Stimulated activated CD4-positive, alpha-beta T cell treated with anti-CD3 and anti-CD28 coated beads, Interleukin-15, amount 100 ng/mL, for 24 hours (primary cell): Measurements from ENCODE around the gene ZBTB48.

ENCODE experiments used
- DNase-seq: peaks from one replicate; pipeline ENCODE4 v3.0.0-alpha.2; 2020

The ZBTB48 gene

GRCh38 chr1:6614019-6614928 is 34.5 kb downstream of the ZBTB48 start:
- DNase-seq, result peak; percentile 69

- DNase-seq, result no peak
Observed at GRCh38 chr1:6614929-6615785, 35.4 kb downstream of the ZBTB48 start.

- DNase-seq, result no peak
Observed at GRCh38 chr1:6619045-6619444, 39.3 kb downstream of the ZBTB48 start.

DNA sequence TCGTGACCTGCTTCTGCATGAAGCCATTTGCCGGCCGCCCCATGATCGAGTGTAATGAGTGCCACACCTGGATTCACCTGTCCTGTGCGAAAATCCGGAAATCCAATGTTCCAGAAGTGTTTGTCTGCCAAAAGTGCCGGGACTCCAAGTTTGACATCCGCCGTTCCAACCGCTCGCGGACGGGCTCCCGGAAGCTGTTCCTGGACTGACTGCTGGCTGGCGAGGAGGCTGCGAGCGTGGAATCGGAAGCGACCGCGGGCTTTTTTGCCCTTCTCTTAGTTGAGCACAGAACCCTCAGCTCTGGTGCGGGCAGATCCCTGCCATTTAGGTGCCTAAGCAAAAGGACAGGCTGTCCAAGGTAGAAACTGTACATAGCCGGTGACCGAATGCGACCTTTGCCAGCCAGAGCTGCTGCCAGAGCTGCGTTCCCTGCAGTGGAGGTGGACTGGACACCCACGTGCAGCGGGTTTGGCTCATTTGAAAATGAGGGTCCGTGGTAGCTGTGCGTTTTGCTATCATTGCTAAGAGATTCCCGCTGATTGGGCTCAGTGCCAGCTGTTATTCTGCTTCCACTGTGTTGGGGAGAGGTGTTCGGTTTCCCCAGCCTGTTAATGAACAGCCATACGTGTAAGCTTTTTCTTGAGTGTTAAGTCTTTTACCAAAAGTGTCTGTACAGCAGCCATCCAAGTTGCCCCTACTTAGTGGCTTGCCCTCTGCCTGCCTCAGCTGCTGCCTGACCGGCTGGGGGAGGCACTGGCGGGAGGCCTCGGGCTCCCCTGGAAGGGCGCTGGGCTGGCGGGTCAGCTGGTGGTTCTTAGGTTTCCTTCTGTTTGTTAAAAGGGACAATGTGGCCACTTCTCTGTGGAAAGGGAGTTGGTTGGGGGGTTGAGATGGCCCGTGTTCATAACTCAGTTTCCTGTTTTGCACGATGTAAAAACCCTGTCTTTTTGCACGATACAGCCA is 41.9 kb downstream of the ZBTB48 start:
- DNase-seq, result no peak

DNA sequence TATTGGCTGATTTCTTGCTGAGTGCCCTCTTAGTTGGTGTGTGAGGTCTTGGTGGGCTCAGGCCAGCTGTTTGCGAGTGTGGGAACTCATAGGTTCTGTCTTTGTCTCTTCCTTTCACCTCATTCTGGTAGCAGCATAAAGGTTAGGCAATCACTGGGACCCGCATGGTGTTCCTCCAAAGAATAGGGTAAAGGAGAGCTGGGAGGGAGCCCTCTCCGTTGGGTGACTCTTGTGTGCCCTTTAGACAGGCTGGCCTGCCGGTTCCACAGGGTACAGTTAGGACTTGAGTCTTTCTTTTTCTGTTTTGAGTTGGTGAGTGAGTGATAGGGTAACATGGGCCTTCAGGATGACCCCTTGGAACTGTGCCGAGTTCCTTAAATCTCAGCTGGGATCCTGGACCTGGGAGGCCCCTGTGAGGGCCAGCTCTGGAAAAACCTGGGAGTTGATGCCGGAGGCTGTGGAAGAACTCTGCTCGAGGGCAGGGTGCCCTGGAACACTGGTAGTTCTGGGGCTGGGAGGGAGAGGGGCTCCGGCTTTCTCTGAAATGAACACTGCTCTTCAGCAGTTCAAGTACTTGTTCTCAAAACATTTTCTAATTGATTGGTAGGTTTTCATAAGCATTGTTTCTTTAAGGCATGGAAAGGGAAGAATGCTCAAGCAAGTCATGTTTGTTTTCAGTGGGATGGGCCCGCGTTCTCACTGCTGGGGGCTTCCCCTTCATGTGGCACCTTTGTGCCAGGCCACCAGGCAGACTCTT is 42.8 kb downstream of the ZBTB48 start:
- DNase-seq, result no peak

GRCh38 chr1:6623269-6623965 is 43.6 kb downstream of the ZBTB48 start:
- DNase-seq, result no peak

GRCh38 chr1:6624710-6625583 is 45.2 kb downstream of the ZBTB48 start, which contains the start of gene THAP3:
TSS of gene THAP3 (plus strand) at chr1:6624868. CDS start at chr1:6625219, 351 bp downstream.
- peak; percentile 92 for DNase-seq

DNA sequence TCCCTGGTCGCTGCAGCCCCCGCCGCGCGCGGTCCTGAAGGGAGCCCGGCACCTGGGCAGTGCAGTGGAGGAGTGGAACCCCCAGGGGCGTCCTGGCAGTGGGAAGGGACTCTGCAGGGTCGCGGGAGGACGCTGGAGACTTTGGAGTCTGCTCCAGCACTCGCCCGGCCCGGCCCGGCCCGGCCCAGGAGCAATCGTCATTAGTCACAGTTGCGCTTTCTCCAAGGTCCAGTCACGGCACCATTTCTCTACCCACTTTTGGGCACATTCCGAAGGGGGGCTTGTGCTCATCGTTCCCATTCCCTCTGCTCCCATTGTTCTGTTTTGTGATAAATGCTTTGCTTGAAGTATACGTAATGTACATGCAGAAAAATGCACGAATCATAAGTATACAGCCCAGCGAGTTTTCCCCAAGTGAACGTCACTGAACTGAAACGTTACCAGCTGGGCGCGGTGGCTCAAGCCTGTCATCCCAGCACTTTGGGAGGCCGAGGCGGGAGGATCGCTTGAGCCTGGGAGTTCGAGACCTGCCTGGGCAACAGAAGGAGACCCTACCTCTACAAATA is 45.9 kb downstream of the ZBTB48 start:
- DNase-seq, result peak; percentile 27

DNA sequence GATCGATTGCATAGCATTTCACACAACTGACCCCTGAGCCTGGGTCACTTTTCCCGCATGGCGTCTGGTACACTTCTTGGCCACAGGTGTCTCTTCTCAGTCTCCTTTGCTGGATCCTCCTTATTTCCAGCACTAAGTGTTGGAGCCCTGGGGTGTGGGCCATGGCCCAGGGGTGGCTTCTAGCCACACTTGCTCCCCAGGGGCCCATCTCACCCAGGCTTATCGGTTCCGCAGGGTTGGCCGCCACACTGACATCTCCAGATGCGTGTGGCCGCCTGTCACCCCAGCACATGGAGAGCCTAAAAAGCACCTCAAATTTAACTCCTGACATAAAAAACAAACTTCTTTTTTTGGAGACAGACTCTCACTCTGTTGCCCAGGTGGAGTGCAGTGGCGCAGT is 47.2 kb downstream of the ZBTB48 start:
- DNase-seq, result no peak

DNA sequence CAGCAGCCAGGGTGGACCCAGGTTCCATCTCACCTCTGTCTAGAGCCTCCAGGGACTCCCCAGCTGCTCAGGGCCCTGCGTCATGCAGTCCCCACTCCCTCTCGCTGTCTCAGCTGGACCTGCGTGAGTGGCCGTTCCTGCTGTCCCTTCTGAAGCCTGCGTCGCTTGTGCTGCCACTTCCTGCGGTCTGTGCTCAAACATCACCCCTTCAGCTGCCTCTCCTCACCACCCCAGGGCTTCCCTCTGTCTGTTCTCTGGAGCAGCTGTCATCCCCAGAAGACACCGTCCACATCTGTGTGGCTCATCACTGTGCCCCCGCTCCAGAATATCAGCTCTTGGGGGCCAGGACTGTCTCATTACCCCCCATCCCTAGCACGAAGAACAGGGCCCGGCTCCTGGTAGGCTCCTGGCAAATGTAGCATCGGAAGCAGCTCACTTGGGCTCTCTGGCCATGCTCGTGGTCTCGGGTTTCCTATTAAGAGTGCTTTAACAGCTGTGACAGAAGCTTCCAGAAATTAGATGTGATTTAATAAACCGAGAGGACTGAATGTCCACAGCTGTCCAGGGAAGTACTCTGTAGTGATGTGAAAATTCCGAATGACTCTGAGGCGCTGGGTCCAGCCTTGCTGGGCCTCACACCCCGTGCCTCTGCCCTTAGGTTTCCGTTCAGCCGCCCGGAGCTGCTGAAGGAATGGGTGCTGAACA is 48.2 kb downstream of the ZBTB48 start:
- DNase-seq, result no peak

DNA sequence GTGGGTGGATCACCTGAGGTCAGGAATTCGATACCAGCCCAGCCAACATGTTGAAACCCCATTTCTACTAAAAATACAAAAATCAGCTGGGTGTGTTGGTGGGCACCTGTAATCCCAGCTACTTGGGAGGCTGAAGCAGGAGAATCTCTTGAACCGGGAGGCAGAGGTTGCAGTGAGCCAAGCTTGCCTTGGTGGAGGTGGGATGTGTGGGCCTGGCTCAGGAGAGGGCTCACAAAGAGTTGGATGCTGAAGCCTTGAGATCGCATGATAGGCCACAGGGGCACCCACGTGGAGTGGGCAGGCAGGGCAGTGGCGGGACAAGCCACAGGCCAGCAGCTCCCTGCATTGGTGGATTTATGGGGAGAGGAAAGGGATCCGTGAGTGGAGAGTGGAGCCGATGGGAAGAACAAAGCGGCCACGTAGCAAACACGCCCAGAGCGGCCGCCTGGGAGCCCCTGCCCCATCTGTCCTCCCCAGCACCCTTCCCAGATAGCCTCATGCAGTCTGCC is 49.2 kb downstream of the ZBTB48 start:
- no peak for DNase-seq

- DNase-seq, result no peak
Observed at GRCh38 chr1:6630027-6630426, 50.2 kb downstream of the ZBTB48 start.

GRCh38 chr1:6631058-6631457 is 51.3 kb downstream of the ZBTB48 start:
- DNase-seq, result no peak

DNA sequence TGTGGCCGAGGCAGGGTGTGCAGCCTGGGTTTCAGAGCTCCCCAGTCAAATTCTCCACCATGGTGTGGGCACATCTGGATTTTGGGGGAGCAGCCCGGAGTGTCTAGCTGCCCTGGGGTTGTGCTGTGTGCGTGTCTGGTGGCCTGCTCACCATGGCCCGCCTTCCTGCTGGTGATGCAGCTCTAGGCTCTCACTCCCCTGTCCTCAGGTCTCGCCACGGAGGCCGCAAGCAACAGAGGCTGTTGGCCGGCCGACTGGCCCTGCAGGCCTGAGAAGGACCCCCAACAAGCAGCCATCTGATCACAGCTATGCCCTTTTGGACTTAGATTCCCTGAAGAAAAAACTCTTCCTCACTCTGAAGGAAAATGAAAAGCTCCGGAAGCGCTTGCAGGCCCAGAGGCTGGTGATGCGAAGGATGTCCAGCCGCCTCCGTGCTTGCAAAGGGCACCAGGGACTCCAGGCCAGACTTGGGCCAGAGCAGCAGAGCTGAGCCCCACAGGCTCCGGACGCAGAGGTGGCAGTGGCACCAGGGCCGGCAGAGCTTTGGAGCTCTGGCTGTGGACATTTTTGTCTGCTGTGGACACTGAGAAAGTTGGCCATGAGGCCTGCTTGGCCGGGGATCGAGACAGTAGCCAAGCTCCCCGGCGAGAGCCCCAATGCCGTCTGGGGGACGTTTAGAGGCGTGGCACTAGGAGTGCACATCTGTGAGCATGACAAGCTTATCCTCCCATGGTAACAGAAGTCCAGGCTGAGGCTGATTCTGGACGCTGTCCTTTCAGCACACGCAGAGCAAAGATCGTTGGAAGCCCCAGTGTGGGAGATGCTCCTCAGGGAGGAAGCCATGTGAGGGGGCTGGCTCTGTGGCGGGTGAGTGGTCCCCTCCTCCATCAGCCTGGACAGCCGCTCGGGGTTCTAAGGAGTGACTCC is 53.1 kb downstream of the ZBTB48 start:
- DNase-seq, result no peak

GRCh38 chr1:6634371-6635052 is 54.7 kb downstream of the ZBTB48 start:
- DNase-seq, result peak; percentile 57

- no peak for DNase-seq
Observed at GRCh38 chr1:6635161-6635909, 55.5 kb downstream of the ZBTB48 start.
